Pancreas (tissue), 10 donors: Measurements from ENCODE around the gene FAM222A. TPM values are rescaled to one million over a fixed set of nuclear protein-coding genes. Genes with fewer than 3 reads are reported as not detected.
A peak's percentile ranks its signal among the peaks of the same experiment; 100 is the strongest.

Experiments used
- ATAC-seq, 4 donors: fragments of 200-7000 bp; cut with Tn5 transposase; one replicate each; pipeline versions ENCODE4 v1.8.0 to v1.9.1; 2020; ENCODE audit warnings: mild to moderate bottlenecking in 4 of 4, moderate library complexity in 4 of 4
- DNase-seq, 6 donors: peaks; one replicate each; pipeline ENCODE4 v3.0.0-alpha.2; 2020
- FAIRE-seq: peaks from 2 replicates; lab custom pipeline; 2012; peaks lifted over from hg19 to GRCh38; lab: Jason Lieb, UNC
- H3K27ac ChIP-seq, 4 donors: fragments of 200-600 bp; sonication (generic); 1 replicate in 3 of 4; 2 replicates in 1 of 4; pipeline versions ENCODE4 v1.5.0 to v1.8.0; 2020
- H3K27me3 ChIP-seq, 4 donors: fragments of 200-600 bp; one replicate each; pipeline ENCODE4 v1.8.0; 2021
- H3K36me3 ChIP-seq, 3 donors: fragments of 200-600 bp; sonication (generic) in 1 of 3; one replicate each; pipeline versions ENCODE4 v1.5.0 to v1.8.0; 2020 to 2021
- H3K4me1 ChIP-seq, 3 donors: fragments of 200-600 bp; one replicate each; pipeline ENCODE4 v1.8.0; 2021
- H3K4me3 ChIP-seq, 4 donors: fragments of 200-600 bp; sonication (generic) in 2 of 4; one replicate each; pipeline versions ENCODE4 v1.5.0 to v1.8.0; 2020 to 2021
- H3K9me3 ChIP-seq, 4 donors: fragments of 200-600 bp; one replicate each; pipeline ENCODE4 v1.8.0; 2021
- CTCF ChIP-seq, 4 donors: fragments of 200-600 bp; sonication (generic) in 3 of 4; IDR thresholded peaks; one replicate each; pipeline versions ENCODE4 v1.5.0 to v1.8.0; 2021; ENCODE audit warnings: antibody characterized with exemption in 4 of 4
- WGBS, 2 donors: extraction: QIAGEN DNeasy Blood & Tissue Kit; methylation state at CpG; one replicate each; pipeline ENCODE4 v1.1.7; 2013; 5-methylcytosine and 5-hydroxymethylcytosine counted together
- intact Hi-C, 3 donors: fragments of 100-400 bp; cut with DNase I; formaldehyde crosslinking; loops; one replicate each; pipeline versions ENCODE4 v1.11.1 to v1.14.2; 2022
- polyA plus RNA-seq, 2 donors: library from polyadenylated mRNA; stranded (reverse); fragments of 200-250 nt; gene quantifications; one replicate each; pipeline ENCODE4 v1.2.3, GENCODE V29; 2013
- total RNA-seq, 6 donors: library from RNA; stranded (reverse); fragmentation: NEBNext Ultra II Directional in 4 of 6; extraction: Animal tissue kit (Norgen Biotek cat#: 25700) in 4 of 6; gene quantifications; one replicate each; pipeline versions ENCODE4 v1.2.1 to v1.2.4, GENCODE V29; 2021 to 2023
- donor health status: healthy with polysubstance abuse.
- donor health status: DM: no; HTN: no; CAD: no; lungs with moderate emphysema.
- donor health status: DM: no; HTN: no; CAD: no.
- donor health status: control.
- donor health status: control.
- donor health status: Bipolar disorder and iron deficiency.
- donor health status: DM: yes; HTN: yes; CAD: no.
- donor health status: DM: no; HTN: no; CAD: no.
- donor health status: DM: no; HTN: no; CAD: no.
- donor health status: DM: yes; HTN: yes; CAD: no.

Gene FAM222A
- 1 to 10 TPM; 2.1 to 4.3 (median 3.3) TPM for total RNA-seq
- 10 to 100 TPM in 1 of 2 donors, 1 to 10 TPM in 1; 5.6 to 14.6 TPM for polyA plus RNA-seq

DNA sequence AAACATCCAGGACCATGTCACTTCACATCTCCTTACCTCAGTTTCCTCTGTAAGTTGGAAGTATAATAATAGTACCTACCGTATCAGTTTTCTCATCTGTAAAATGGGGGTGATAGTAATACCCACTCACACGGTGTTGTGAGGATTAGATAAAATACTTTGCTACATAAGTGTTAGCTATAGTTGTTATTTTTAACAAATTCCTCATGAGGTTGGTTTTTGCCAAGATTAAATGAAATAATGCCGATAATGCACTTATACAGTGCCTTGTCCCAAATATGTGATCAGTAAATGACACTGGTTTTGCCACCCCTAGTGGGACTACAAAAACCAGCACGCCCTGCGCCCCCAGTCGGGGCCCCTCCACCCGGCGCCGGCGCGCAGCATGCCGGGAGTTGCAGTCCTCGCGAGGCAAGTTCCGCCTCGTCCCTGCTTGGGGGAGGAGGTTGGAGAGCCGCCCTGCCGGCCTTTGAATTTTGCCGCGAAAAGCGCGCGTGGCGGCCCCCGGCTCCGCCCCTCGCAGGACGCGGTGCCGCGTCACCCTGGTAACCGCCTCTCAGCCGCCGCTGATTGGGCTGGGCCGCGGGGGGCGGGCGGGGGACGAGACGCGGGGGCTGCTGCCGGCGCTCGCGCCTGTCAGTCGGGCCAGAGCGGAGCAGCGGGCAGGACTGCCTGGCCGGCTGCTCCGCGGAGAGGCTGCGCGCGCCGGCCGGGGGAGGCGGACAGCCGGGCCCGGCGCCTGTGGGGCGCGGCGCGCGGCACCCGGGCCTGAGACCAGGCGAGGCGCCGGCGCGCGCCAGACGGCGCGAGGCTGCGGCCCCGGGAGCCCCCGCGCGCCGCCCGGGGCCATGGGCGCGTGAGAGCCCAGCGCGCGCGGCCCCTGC, at the start of gene FAM222A:
TSS of gene FAM222A (plus strand) at position 639 of the 884 bp plus-strand sequence. CDS start 30,322 bp downstream, outside the sequence.
- TF ChIP-seq CTCF (IDR thresholded peaks at IDR 0.05) = no peak
- H3K27ac ChIP-seq = peak within 1 kb of the TSS in 3 of 4 donors; percentile 28 to 48 (median 44)
- no peaks in the 10 kb centered on the region for H3K9me3 ChIP-seq
- DNase-seq = peak; percentile 96 to 98 (median 98)
- intact Hi-C loops = loop anchor here in 1 of 3 donors (10.0 kb wide), 1 partner anchor 109 kb away; no protein-coding TSS in a partner anchor
- 2% methylated on average over 44 to 88 of the region's 88 CpGs for WGBS, 2 donors
- H3K4me1 ChIP-seq = peaks cover 0 to 15% (median 12%) of the 10 kb centered on the region in 3 donors
- H3K27me3 ChIP-seq = no peaks in the 10 kb centered on the region
- peak; percentile 88 to 94 (median 89) for ATAC-seq
- H3K4me3 ChIP-seq = peak within 1 kb of the TSS; percentile 51 to 69 (median 61)
- no peaks in the 10 kb centered on the region for H3K36me3 ChIP-seq
- no peak for FAIRE-seq

DNA sequence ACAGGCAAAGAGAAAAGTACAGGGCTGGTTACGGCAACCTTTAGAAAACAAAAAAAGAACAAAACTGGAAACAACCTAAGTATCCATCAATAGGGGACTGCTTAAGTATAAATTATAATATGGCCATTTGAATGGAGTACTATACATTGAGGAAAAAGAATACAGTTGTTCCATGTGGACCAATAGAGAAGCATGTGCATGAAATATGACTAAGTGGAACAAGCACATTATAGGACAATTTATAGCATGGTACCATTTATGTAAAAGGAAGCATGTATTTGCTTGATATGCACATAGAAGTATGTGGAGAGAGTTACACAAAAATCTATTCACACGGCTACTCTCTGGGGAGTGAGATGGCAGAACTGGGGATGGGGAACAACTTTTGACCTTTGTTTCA, 49.2 kb upstream of the FAM222A start:
- Histone ChIP-seq H3K36me3 (no peaks in the 10 kb centered on the region), H3K27me3 (no peaks in the 10 kb centered on the region), H3K9me3 (no peaks in the 10 kb centered on the region), H3K4me3 (no peak overlapping the region), H3K4me1 (no peaks in the 10 kb centered on the region), H3K27ac (no peak overlapping the region)
- ATAC-seq = no peak
- no peak for FAIRE-seq
- intact Hi-C loops = no loop called here
- DNase-seq = no peak
- WGBS, 2 donors = 88 to 98% methylated on average over 2 of the region's 2 CpGs
- no peak for TF ChIP-seq CTCF (IDR thresholded peaks at IDR 0.05)

DNA sequence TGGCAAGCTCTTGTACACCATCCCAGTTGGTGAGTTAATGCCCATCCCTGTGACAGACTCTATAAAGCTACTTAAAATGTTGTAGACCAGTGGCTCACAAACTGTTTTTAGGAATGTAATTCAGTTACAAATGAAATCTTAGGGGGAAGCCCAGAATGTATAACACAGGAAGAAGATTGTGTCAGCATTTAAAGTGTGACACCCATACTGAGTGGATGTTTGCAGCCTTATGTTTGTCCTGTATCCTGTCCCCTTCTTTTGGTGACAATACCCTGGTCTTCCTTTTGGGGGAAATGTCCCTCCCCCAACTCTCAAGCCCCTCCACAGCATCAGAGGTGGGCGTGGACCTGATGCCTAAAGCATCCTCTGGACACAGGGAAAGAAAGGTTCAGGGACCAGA, 47.6 kb upstream of the FAM222A start:
- 78 to 94% methylated on average over 1 of the region's 1 CpG for WGBS, 2 donors
- DNase-seq (no peak), ATAC-seq (no peak), FAIRE-seq (no peak)
- Histone ChIP-seq H3K4me3 (no peak overlapping the region), H3K9me3 (no peaks in the 10 kb centered on the region), H3K4me1 (no peaks in the 10 kb centered on the region), H3K27me3 (no peaks in the 10 kb centered on the region), H3K36me3 (no peaks in the 10 kb centered on the region), H3K27ac (no peak overlapping the region)
- no peak for TF ChIP-seq CTCF (IDR thresholded peaks at IDR 0.05)
- intact Hi-C loops = no loop called here

- H3K4me3 ChIP-seq = no peak overlapping the region
- intact Hi-C loops = no loop called here
- TF ChIP-seq CTCF (IDR thresholded peaks at IDR 0.05) = no peak
- DNase-seq (no peak), FAIRE-seq (no peak), ATAC-seq (no peak)
- H3K27me3 ChIP-seq = no peaks in the 10 kb centered on the region
- no peak overlapping the region for H3K27ac ChIP-seq
- no peaks in the 10 kb centered on the region for H3K4me1 ChIP-seq
- 66 to 69% methylated on average over 10 of the region's 10 CpGs for WGBS, 2 donors
- H3K9me3 ChIP-seq = no peaks in the 10 kb centered on the region
- H3K36me3 ChIP-seq = no peaks in the 10 kb centered on the region
Measured at GRCh38 chr12:109670731-109671130, 42.9 kb upstream of the FAM222A start.

GRCh38 chr12:109671502-109671901, 42.1 kb upstream of the FAM222A start:
- FAIRE-seq = no peak
- Histone ChIP-seq H3K27ac (no peak overlapping the region), H3K4me3 (no peak overlapping the region), H3K36me3 (no peaks in the 10 kb centered on the region), H3K4me1 (no peaks in the 10 kb centered on the region), H3K9me3 (no peaks in the 10 kb centered on the region), H3K27me3 (no peaks in the 10 kb centered on the region)
- no peak for TF ChIP-seq CTCF (IDR thresholded peaks at IDR 0.05)
- no peak for ATAC-seq
- WGBS, 2 donors = 75 to 83% methylated on average over 3 of the region's 3 CpGs
- DNase-seq = no peak
- intact Hi-C loops = no loop called here
